Heart right ventricle (tissue), 16 donors: Measurements from ENCODE around the gene G6PD. TPM values are rescaled to one million over a fixed set of nuclear protein-coding genes. Genes with fewer than 3 reads are reported as not detected.

Source experiments
- ATAC-seq, 8 donors: fragments of 200-7000 bp; cut with Tn5 transposase; one replicate each; pipeline ENCODE4 v1.9.1; 2020; ENCODE audit warnings: mild to moderate bottlenecking in 8 of 8, moderate library complexity in 8 of 8, moderate number of reproducible peaks in 1 of 8
- DNase-seq, 2 donors: peaks; one replicate each; pipeline ENCODE4 v3.0.0-alpha.2; 2020
- H3K27ac ChIP-seq, 10 donors: fragments of 200-600 bp; sonication (generic) in 2 of 10; one replicate each; pipeline versions ENCODE4 v1.5.0 to v1.8.0; 2020 to 2022; ENCODE audit warnings: mild to moderate bottlenecking in 3 of 10
- H3K27me3 ChIP-seq, 7 donors: fragments of 200-600 bp; one replicate each; pipeline ENCODE4 v1.8.0; 2021 to 2022; ENCODE audit warnings: mild to moderate bottlenecking in 2 of 7
- H3K36me3 ChIP-seq, 9 donors: fragments of 200-600 bp; sonication (generic) in 1 of 9; one replicate each; pipeline versions ENCODE4 v1.5.0 to v1.8.0; 2020 to 2022; ENCODE audit warnings: mild to moderate bottlenecking in 2 of 9
- H3K4me1 ChIP-seq, 9 donors: fragments of 200-600 bp; sonication (generic) in 1 of 9; one replicate each; pipeline versions ENCODE4 v1.5.0 to v1.8.0; 2020 to 2022; ENCODE audit warnings: mild to moderate bottlenecking in 4 of 9
- H3K4me3 ChIP-seq, 10 donors: fragments of 200-600 bp; sonication (generic) in 2 of 10; one replicate each; pipeline versions ENCODE4 v1.5.0 to v1.8.0; 2020 to 2022; ENCODE audit warnings: mild to moderate bottlenecking in 7 of 10, moderate library complexity in 2 of 10
- H3K9me3 ChIP-seq, 11 donors: fragments of 200-600 bp in 10 of 11; sonication (generic) in 2 of 11; one replicate each; pipeline versions ENCODE4 v1.5.0 to v1.8.0; 2013 to 2022; ENCODE audit warnings: mild to moderate bottlenecking in 2 of 11, control low read depth in 1 of 11, moderate library complexity in 1 of 11
- WGBS, 2 donors: extraction: QIAGEN DNeasy Blood & Tissue Kit; methylation state at CpG; one replicate each; pipeline ENCODE4 v1.1.7; 2013; ENCODE audit warnings: inconsistent platforms in 1 of 2; 5-methylcytosine and 5-hydroxymethylcytosine counted together
- intact Hi-C, 10 donors: fragments of 100-400 bp; cut with DNase I; formaldehyde crosslinking; loops; one replicate each; pipeline versions ENCODE4 v1.11.1 to v1.14.2; 2022
- polyA plus RNA-seq, 2 donors: library from polyadenylated mRNA; stranded (reverse); fragments of 200-250 nt; gene quantifications; one replicate each; pipeline ENCODE4 v1.2.3, GENCODE V29; 2013
- total RNA-seq, 10 donors: library from RNA; stranded (reverse); fragmentation: NEBNext Ultra II Directional in 3 of 10; extraction: Animal tissue kit (Norgen Biotek cat#: 25700) in 3 of 10; gene quantifications; one replicate each; pipeline versions ENCODE4 v1.2.1 to v1.2.4, GENCODE V29; 2021 to 2023
- TF ChIP-seq, protein P1 (sequence below), 9 donors: fragments of 200-600 bp; sonication (generic) in 2 of 9; IDR thresholded peaks; one replicate each; pipeline versions ENCODE4 v1.5.0 to v1.8.0; 2021 to 2022; ENCODE audit warnings: antibody characterized with exemption in 9 of 9, mild to moderate bottlenecking in 5 of 9, moderate library complexity in 1 of 9
- donor health status: Arrhythmogenic right ventricular cardiomyopathy.
- donor health status: ischemic (EF 13 %, LVEDD 7.1; RV severe dilation, severe dysfunction).
- donor health status: healthy with polysubstance abuse.
- donor health status: DM: no; HTN: yes; CAD: no.
- donor health status: DM: no; HTN: no; CAD: no.
- donor health status: ischemic (EF 25% LVEDD 6.9; RV normal size, moderate dysfunction).
- donor health status: ischemic (EF 25% LVEDD 5.7; RV mildly dilated, moderate dysfunction).
- donor health status: healthy.
- donor health status: DM: yes; HTN: yes; CAD: no.
- donor health status: Ischemic cardiomyopathy.
- donor health status: ischemic (EF 35%, LVEDD 5.7; RV mildly dilated, moderate dysfunction).
- donor health status: nonischemic (EF 11% LVEDD 7.7; RV severe dilation, severe dysfunction).
- donor health status: DM: yes; HTN: yes; CAD: no.
- donor health status: PGD.
- donor health status: ischemic (EF 29% LVEDD 5.4; RV normal size, mild dysfunction).
- donor health status: nonischemic (EF 23%, LVEDD 6.1; RV moderate dilation, normal function).

G6PD gene
- total and polyA plus RNA-seq, 12 donors, result 5.0 to 20.9 (median 9.7) TPM

DNA sequence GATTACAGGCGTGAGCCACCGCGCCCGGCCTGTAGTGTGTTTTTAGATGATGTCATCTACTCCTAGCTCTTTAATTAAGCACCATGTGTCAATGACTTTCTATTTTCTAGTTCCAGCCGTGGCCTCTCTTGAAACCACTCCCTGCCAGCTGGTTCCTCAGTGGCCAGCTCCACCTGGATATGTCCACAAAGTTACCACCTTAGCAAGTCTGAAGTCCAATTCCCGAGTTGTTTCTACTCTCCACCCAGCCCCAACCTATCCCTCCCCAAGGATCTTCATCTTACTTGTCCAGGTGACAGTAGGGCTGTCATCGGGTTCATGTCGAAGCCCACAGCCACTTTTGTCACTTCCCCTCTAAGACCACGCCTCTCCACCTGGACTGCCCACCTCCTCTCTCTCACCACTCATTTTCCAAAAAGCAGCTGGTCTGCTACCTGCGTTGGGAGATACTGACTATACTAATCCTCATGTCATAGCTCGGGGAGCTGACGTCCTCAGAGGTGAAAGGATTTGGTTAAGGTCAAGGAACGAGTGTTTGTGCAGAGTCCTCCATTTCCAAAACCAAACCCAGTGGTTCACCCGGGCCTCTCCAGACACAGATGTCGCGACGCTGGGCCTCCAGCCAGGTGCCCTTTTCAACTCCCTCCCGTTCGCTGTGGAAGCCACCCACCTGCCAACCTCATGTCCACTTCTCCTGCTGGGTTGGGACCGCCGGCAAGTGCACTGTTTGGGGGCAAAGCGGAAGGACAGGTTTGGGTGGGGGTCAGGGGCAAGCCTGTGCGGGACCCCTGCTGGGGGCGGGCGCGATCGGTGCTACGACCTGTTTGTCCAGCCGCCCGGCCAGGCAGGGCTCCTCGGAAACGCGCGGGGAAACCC lies 31.3 kb downstream of the G6PD start:
- intact Hi-C loops, result loop anchor here in 2 of 10 donors (1.0 to 10.0 kb wide), 3 partner anchors 24 to 121 kb away; partner anchors contain the start of genes PLXNA3 (in 1 of the 2) and RPL10 (in 1 of the 2)
- ATAC-seq (peak in 3 of 8 donors; percentile 6 to 24 (median 8)), DNase-seq (peak; percentile 23 to 48)
- H3K9me3 ChIP-seq, result peaks cover 0 to 4% (median 0%) of the 10 kb centered on the region in 11 donors
- peak overlapping the region; percentile 47 to 82 (median 72) for H3K4me3 ChIP-seq
- peaks cover 0 to 27% (median 13%) of the 10 kb centered on the region in 9 donors for H3K4me1 ChIP-seq
- peaks cover 0 to 5% (median 0%) of the 10 kb centered on the region in 7 donors for H3K27me3 ChIP-seq
- WGBS, 2 donors, result 15 to 16% methylated on average over 34 of the region's 34 CpGs
- TF ChIP-seq, protein P1, sequence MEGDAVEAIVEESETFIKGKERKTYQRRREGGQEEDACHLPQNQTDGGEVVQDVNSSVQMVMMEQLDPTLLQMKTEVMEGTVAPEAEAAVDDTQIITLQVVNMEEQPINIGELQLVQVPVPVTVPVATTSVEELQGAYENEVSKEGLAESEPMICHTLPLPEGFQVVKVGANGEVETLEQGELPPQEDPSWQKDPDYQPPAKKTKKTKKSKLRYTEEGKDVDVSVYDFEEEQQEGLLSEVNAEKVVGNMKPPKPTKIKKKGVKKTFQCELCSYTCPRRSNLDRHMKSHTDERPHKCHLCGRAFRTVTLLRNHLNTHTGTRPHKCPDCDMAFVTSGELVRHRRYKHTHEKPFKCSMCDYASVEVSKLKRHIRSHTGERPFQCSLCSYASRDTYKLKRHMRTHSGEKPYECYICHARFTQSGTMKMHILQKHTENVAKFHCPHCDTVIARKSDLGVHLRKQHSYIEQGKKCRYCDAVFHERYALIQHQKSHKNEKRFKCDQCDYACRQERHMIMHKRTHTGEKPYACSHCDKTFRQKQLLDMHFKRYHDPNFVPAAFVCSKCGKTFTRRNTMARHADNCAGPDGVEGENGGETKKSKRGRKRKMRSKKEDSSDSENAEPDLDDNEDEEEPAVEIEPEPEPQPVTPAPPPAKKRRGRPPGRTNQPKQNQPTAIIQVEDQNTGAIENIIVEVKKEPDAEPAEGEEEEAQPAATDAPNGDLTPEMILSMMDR (IDR thresholded peaks at IDR 0.05), result no peak
- H3K36me3 ChIP-seq, result no peaks in the 10 kb centered on the region
- peak overlapping the region; percentile 84 to 99 (median 94) for H3K27ac ChIP-seq

DNA sequence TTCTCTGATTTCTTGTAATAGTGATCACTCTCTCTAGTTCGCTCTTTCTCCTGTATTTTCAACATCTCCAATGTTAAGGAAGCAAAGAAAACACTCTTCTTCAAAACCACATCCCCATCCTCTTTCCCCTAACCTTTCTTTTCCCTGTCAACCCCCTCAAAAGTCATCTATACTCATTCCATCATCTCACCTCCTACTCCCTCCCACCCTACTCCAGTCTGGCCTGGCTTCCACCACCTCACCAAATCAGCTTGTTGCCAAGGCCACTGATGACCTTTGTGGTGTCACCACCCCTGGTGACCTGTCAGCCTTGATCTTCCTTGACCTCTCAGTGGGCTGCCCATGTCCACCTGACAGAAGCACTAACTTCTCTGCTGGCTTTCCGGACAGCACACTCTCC lies 32.9 kb downstream of the G6PD start:
- Histone ChIP-seq H3K9me3 (peaks cover 0 to 11% (median 0%) of the 10 kb centered on the region in 11 donors), H3K4me1 (peaks cover 0 to 27% (median 13%) of the 10 kb centered on the region in 9 donors), H3K27ac (no peak overlapping the region), H3K36me3 (peaks cover 0 to 10% (median 0%) of the 10 kb centered on the region in 9 donors), H3K27me3 (no peaks in the 10 kb centered on the region), H3K4me3 (no peak overlapping the region)
- intact Hi-C loops, result loop anchor here in 1 of 10 donors (10.0 kb wide), 2 partner anchors 59 to 119 kb away; partner anchors contain the start of genes PLXNA3 and RPL10
- 92 to 100% methylated on average over 2 of the region's 2 CpGs for WGBS, 2 donors
- DNase-seq, result no peak
- ATAC-seq, result no peak
- TF ChIP-seq, protein P1 (IDR thresholded peaks at IDR 0.05), result no peak

GRCh38 chrX:154512879-154513553 lies 33.6 kb downstream of the G6PD start:
- H3K4me3 ChIP-seq, result no peak overlapping the region
- intact Hi-C loops, result loop anchor here in 1 of 10 donors (10.0 kb wide), 2 partner anchors 58 to 118 kb away; partner anchors contain the start of genes PLXNA3 and RPL10
- H3K36me3 ChIP-seq, result peaks cover 0 to 16% (median 0%) of the 10 kb centered on the region in 9 donors
- TF ChIP-seq, protein P1 (IDR thresholded peaks at IDR 0.05), result no peak
- H3K4me1 ChIP-seq, result peaks cover 0 to 27% (median 13%) of the 10 kb centered on the region in 9 donors
- 94 to 97% methylated on average over 15 to 16 of the region's 16 CpGs for WGBS, 2 donors
- no peaks in the 10 kb centered on the region for H3K27me3 ChIP-seq
- H3K9me3 ChIP-seq, result peaks cover 0 to 11% (median 0%) of the 10 kb centered on the region in 11 donors
- DNase-seq, result no peak
- H3K27ac ChIP-seq, result no peak overlapping the region
- no peak for ATAC-seq

DNA sequence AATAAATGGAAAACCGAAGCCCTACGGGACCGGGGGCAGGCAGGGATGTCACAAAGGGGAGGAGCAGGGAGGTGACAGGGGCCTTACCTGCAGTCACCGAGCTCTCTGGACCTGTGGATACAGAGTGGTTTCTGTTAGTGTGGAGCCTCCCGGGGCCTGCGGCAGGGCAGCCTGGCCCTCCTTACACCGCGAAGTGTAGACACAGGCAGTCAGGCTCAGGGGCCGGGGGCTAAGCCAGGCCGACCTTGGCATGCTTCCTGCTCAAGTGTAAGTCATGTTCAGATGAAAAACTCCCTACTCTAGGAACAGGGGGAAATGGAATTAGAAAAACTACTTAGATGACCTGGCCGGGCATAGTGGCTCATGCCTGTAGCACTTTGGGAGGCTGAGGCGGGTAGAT lies 34.9 kb downstream of the G6PD start:
- DNase-seq (no peak), ATAC-seq (no peak)
- no peak overlapping the region for H3K4me3 ChIP-seq
- peaks cover 0 to 11% (median 0%) of the 10 kb centered on the region in 11 donors for H3K9me3 ChIP-seq
- 71 to 74% methylated on average over 12 of the region's 12 CpGs for WGBS, 2 donors
- peak overlapping the region in 1 of 10 donors; percentile 36 for H3K27ac ChIP-seq
- peaks cover 0 to 16% (median 7%) of the 10 kb centered on the region in 9 donors for H3K4me1 ChIP-seq
- TF ChIP-seq, protein P1 (IDR thresholded peaks at IDR 0.05), result no peak
- intact Hi-C loops, result loop anchor here in 1 of 10 donors (10.0 kb wide), 2 partner anchors 57 to 117 kb away; partner anchors contain the start of genes PLXNA3 and RPL10
- H3K27me3 ChIP-seq, result no peaks in the 10 kb centered on the region
- H3K36me3 ChIP-seq, result peaks cover 0 to 29% (median 0%) of the 10 kb centered on the region in 9 donors
